IPS DF 4.7 (cell line): Measurements from ENCODE around the gene MEIS1.

Source experiments
- DNase-seq: peaks from one replicate; pipeline ENCODE4 v3.0.0-alpha.2; 2013; ENCODE audit warnings: low spot score; ENCODE audit errors: extremely low read depth

Gene MEIS1

DNA sequence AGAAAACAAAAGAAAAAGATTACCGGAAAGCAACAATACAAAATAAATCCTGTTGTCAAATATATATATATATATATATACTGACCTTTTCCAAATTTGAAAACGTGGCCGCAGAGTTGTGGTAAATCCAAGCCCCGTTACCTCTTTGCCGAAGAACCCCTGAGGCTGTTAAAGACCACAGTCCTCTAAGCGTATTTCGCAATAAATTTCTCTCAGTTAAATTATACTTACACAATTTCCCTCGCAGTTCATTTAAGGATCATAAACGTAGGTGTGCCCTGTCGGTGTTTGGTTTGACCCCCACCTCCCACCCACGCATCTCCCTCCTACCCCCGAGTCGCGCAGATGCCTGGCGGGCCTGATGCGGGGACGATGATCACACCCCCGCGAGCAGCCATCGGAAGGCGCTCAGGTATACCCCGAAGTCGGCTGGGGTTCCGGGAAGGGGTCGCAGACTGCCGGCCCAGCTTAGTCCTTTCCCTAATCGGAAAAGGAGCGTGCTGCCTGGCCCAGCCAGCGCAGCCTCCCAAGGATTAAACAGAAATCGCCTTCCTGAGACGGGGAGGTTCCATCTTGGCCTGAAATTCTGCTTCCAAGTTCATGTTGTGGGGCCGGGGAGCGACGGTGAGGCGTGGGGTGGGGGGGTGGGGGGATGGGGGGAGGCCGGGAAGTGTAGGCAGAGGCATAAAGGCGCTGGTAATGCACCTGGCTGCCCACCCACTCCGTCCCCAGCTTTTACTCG, 2.9 kb upstream of the MEIS1 start:
- DNase-seq = no peak

DNA sequence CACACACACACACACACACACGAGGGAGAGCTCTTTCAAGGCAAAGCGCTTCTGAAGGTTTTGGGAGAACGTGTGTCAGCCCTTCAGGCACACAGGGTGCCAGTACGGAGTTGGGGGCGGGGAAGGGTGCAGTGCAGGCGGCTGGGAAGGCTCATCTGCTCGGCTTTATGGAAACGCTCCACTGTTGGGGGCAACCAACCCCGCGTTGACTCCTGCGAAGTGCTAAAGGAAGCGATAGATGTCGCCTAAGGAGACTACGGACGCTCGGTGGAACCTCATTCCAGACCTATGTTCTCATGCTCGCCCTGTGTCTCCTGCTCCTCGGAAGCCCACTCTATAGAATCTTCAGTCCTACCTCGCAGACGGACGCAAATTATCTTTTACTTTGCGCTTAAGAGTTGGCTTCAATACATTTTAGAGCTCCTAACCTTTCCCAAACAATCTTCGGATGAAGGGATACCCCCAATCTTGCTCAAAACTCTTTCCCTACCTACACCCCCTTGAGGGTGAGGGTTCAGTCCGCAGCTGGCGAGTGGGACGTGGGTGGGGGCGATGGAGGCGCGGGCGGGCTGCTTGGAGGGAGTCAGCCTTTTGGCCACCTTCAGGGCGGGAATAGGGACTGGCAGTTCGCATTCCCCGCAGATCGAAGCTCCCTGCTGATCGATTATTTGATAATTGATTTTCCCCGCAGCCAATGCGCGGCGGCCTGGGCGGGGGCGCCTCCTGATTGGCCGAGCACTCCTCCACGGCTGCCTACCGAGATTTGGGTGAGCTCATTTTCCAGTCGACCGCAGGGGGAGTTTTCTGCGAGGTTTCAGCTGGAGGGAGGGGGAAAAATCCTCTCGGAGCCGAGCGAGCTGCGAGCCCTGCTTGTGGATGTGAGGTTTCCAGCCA, 1.9 kb upstream of the MEIS1 start:
- no peak for DNase-seq

GRCh38 chr2:66433695-66433944, 1.3 kb upstream of the MEIS1 start:
- DNase-seq = no peak

- DNase-seq = no peak
These were observed 813 bp upstream of the MEIS1 start for GRCh38 chr2:66433945-66434678.

DNA sequence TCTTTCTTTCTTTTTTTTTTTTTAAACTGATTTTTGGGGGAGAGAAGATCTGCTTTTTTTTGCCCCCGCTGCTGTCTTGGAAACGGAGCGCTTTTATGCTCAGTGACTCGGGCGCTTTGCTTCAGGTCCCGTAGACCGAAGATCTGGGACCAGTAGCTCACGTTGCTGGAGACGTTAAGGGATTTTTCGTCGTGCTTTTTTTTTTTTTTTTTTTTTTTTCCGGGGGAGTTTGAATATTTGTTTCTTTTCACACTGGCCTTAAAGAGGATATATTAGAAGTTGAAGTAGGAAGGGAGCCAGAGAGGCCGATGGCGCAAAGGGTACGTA, 587 bp downstream of the MEIS1 start:
- DNase-seq = no peak

- DNase-seq = no peak
These were observed 1.0 kb downstream of the MEIS1 start for GRCh38 chr2:66435963-66436362.

DNA sequence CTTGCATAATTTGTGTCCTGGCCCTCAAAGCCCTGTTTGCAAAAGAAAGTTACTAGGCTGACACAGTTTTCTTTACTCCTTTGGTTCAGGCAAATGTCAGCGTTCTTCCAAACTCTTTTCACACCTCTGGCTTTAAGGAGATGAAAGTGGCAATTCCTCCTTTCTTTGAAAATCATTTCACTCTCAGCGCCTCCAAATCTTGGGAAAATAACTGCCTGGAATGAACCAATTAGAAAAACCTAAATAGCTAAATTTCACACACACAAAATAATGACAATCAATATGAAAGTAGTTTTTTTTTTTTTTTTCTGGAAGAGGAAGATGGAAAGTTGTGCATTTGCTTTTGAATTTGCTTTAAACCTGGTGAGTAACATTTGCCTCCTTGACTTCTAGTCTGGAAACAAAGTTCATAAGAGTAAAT, 1.7 kb downstream of the MEIS1 start:
- DNase-seq = no peak

- DNase-seq = no peak
These were observed 2.3 kb downstream of the MEIS1 start for GRCh38 chr2:66437109-66437690.

- no peak for DNase-seq
These were observed 3.0 kb downstream of the MEIS1 start for GRCh38 chr2:66437691-66438497.

GRCh38 chr2:66438498-66438833, 3.5 kb downstream of the MEIS1 start:
- no peak for DNase-seq

GRCh38 chr2:66438891-66439811, 4.2 kb downstream of the MEIS1 start:
- DNase-seq = no peak

GRCh38 chr2:66439812-66440542, 5.1 kb downstream of the MEIS1 start:
- DNase-seq = no peak

- no peak for DNase-seq
These were observed 6.0 kb downstream of the MEIS1 start for GRCh38 chr2:66440708-66441497.

- no peak for DNase-seq
These were observed 6.8 kb downstream of the MEIS1 start for GRCh38 chr2:66441581-66442320.

DNA sequence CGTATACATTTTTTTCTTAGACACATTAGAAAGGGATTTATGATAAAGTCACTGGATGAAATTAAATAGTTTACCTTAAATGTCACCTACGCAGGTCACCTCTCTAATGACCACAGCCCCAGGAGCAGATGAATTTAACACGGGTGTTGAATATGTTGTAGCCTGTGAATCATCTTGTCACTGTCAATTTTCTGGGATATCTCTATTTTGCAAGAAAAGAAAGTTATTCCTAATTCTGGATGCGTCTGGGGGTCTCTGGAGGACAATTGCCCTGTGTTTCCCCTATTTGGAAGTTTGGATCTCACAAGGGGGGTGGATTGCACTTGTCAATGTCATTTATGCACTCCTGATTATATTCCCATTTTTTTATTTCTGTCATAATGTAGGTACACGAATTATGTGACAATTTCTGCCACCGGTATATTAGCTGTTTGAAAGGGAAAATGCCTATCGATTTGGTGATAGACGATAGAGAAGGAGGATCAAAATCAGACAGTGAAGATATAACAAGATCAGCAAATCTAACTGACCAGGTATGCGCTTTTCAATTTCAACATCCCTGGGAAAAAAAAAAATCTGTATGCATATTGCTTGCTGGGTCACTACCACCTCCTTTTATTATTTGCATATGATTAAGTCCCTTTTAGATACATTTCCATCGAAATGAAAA, 7.7 kb downstream of the MEIS1 start:
- no peak for DNase-seq

GRCh38 chr2:66443186-66443978, 8.5 kb downstream of the MEIS1 start:
- no peak for DNase-seq
